Measurements from ENCODE around the gene PTHLH. TPM values are rescaled to one million over a fixed set of nuclear protein-coding genes. Genes with fewer than 3 reads are reported as not detected.

Gene PTHLH
- total RNA-seq, 6 donors from 2014 or later: 0.44 to 2.9 (median 2.0) TPM; not detected in 3

- Histone ChIP-seq H3K27me3 (peaks cover 0 to 18% (median 7%) of the 10 kb centered on the region in 4 donors), H3K27ac (no peak overlapping the region)
- no peak for ATAC-seq (ENCODE audit: low FRiP score in 2 of 2)
Measured at GRCh38 chr12:27965411-27965810, 7.1 kb downstream of the PTHLH start.

DNA sequence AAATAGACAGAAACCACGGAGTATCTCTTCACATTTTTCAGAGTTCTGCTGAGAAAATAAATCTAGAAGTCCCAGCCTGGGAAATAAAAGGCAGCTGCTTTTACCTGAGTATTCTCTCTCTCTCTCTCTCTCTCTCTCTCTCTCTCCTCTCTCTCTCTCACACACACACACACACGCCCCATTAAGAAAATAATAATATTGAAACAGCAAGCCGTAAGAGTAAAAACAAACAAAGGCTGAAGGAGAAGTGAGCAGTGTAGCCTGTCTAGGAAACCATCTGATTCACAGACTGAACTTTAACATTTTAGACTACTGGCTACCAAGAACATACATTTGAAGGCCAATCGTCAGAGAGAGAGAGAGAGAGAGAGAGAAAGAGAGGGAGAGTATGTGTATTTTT, 8.4 kb downstream of the PTHLH start:
- Histone ChIP-seq H3K36me3 (no peaks in the 10 kb centered on the region), H3K27me3 (peaks cover 0 to 11% (median 5%) of the 10 kb centered on the region in 4 donors)

More at GRCh38 chr12:27965411-27965810, 7.1 kb downstream of the PTHLH start:
- TF ChIP-seq CTCF (IDR thresholded peaks at IDR 0.05) (no peak), POLR2A (IDR thresholded peaks at IDR 0.05) (no peak), POLR2AphosphoS5 (IDR thresholded peaks at IDR 0.05) (no peak), EP300 (IDR thresholded peaks at IDR 0.05) (no peak)
- Histone ChIP-seq H3K4me1 (peaks cover 14 to 19% (median 16%) of the 10 kb centered on the region in 4 donors), H3K4me3 (no peak overlapping the region), H3K9me3 (no peaks in the 10 kb centered on the region), H3K36me3 (no peaks in the 10 kb centered on the region)
- WGBS, 2 donors: 90 to 94% methylated on average over 1 of the region's 1 CpG
- no peak for DNase-seq

GRCh38 chr12:27960821-27961220, 11.7 kb downstream of the PTHLH start:
- Histone ChIP-seq H3K4me3 (no peak overlapping the region), H3K27me3 (no peaks in the 10 kb centered on the region), H3K27ac (no peak overlapping the region), H3K9me3 (no peaks in the 10 kb centered on the region), H3K4me1 (no peaks in the 10 kb centered on the region), H3K36me3 (no peaks in the 10 kb centered on the region)
- ATAC-seq (ENCODE audit: low FRiP score in 2 of 2) (no peak), DNase-seq (no peak)
- WGBS, 2 donors: 96 to 97% methylated on average over 3 of the region's 3 CpGs
- no peak for TF ChIP-seq EP300 (IDR thresholded peaks at IDR 0.05)
- TF ChIP-seq CTCF (IDR thresholded peaks at IDR 0.05): no peak
- TF ChIP-seq POLR2AphosphoS5 (IDR thresholded peaks at IDR 0.05): no peak

More for the DNA sequence above, 8.4 kb downstream of the PTHLH start:
- Histone ChIP-seq H3K27ac (no peak overlapping the region), H3K4me3 (no peak overlapping the region), H3K9me3 (no peaks in the 10 kb centered on the region), H3K4me1 (peaks cover 4 to 7% (median 6%) of the 10 kb centered on the region in 4 donors)
- ATAC-seq (ENCODE audit: low FRiP score in 2 of 2) (peak in 1 of 2 donors; percentile 53), DNase-seq (no peak)
- WGBS, 2 donors: 39 to 40% methylated on average over 4 of the region's 4 CpGs
- TF ChIP-seq POLR2AphosphoS5 (IDR thresholded peaks at IDR 0.05): no peak
- TF ChIP-seq CTCF (IDR thresholded peaks at IDR 0.05): no peak
- no peak for TF ChIP-seq POLR2A (IDR thresholded peaks at IDR 0.05)
- no peak for TF ChIP-seq EP300 (IDR thresholded peaks at IDR 0.05)

GRCh38 chr12:27958675-27959074, 13.9 kb downstream of the PTHLH start:
- Histone ChIP-seq H3K9me3 (no peaks in the 10 kb centered on the region), H3K4me3 (no peak overlapping the region), H3K27me3 (no peaks in the 10 kb centered on the region), H3K27ac (no peak overlapping the region), H3K4me1 (no peaks in the 10 kb centered on the region), H3K36me3 (no peaks in the 10 kb centered on the region)
- ATAC-seq (ENCODE audit: low FRiP score in 2 of 2): no peak
- WGBS, 2 donors: 83 to 88% methylated on average over 3 of the region's 3 CpGs
- TF ChIP-seq EP300 (IDR thresholded peaks at IDR 0.05): no peak
- no peak for TF ChIP-seq CTCF (IDR thresholded peaks at IDR 0.05)
- no peak for TF ChIP-seq POLR2AphosphoS5 (IDR thresholded peaks at IDR 0.05)
- no peak for TF ChIP-seq POLR2A (IDR thresholded peaks at IDR 0.05)
- no peak for DNase-seq

GRCh38 chr12:27957366-27957765, 15.2 kb downstream of the PTHLH start:
- DNase-seq: no peak
- Histone ChIP-seq H3K27ac (no peak overlapping the region), H3K4me1 (no peaks in the 10 kb centered on the region), H3K4me3 (no peak overlapping the region), H3K9me3 (no peaks in the 10 kb centered on the region), H3K27me3 (no peaks in the 10 kb centered on the region), H3K36me3 (no peaks in the 10 kb centered on the region)
- TF ChIP-seq CTCF (IDR thresholded peaks at IDR 0.05) (no peak), POLR2AphosphoS5 (IDR thresholded peaks at IDR 0.05) (no peak), POLR2A (IDR thresholded peaks at IDR 0.05) (no peak), EP300 (IDR thresholded peaks at IDR 0.05) (no peak)
- no peak for ATAC-seq (ENCODE audit: low FRiP score in 2 of 2)
- WGBS, 2 donors: 70 to 75% methylated on average over 3 of the region's 3 CpGs
